GM12872 (cell line): ENCODE measurements around the gene OPCML.

Experiments used
- CTCF ChIP-seq: IDR thresholded peaks from 3 replicates; pipeline ENCODE4 v1.5.1; 2011; ENCODE audit warnings: low read depth, mild to moderate bottlenecking, low read length, moderate library complexity; ENCODE audit not compliant: insufficient read depth

Gene OPCML

DNA sequence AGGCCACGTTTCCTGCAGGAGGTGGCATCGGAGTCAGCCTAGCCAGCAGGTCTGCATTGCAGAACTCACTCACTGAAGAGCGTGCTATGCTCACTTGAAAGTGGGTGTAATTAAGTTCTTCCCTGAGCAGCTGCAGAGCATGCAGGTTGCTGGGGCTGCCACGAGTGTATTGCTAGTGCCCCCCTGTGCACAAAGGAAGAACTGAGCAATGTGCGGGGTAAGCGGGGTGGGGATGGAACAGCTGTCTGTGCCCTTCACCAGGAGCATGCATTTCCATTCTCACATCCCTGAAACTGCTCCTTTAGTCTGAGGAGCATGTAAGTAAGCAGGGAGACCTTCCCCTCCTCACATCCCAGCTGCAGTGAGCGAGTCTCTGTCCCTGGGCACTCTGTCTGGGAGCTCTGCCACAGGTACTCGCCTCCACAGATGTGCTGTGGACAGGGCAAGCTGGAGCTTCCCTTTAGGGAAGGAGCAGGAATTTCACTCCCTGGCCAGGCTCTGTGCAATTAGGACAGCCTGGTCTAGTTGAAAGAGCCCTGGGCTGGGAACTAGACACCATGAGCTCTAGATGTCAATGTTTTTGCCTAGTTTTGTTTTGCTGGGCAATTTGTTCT is 1130.1 kb downstream of the OPCML start:
- peak; percentile 76 for TF ChIP-seq CTCF

- no peak for TF ChIP-seq CTCF
These were observed 1136.0 kb downstream of the OPCML start for GRCh38 chr11:132396318-132396717.

DNA sequence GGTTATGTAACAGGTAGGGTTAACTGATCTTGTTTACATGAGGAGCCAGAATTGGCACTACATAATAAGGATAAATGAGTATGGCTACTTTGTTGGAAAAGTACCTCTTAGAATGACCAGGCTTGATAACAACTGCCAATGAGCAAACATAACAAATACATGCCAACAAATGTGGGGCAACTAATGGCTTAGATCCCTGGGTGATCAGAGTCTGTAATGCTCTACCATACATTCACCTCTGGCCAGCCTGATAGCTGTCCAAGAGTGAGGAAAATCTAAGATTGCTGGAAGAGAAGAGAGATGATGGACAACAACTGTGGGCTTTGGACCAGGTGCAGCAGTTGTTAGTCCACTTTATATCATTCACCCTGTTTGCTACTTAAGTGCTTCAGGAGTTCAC is 1136.9 kb downstream of the OPCML start:
- TF ChIP-seq CTCF: no peak

DNA sequence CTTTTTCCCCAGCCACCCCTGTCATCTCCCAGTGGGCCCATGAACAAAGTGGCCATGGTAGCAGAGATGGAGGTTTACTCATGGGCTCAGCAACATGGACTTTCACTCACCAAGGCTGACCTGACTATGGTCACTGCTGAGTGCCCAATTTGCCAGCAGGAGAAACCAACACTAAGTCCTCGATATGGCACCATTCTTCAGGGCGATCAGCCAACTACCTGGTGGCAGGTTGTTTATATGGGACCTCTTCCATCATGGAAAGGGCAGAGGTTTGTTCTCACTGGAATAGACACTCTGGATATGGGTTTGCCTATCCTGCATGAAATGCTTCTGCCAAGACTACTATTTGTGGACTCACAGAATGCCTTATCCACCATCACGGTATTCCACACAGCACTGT is 1152.8 kb downstream of the OPCML start:
- TF ChIP-seq CTCF: no peak

GRCh38 chr11:132373405-132374143 is 1158.7 kb downstream of the OPCML start:
- no peak for TF ChIP-seq CTCF

DNA sequence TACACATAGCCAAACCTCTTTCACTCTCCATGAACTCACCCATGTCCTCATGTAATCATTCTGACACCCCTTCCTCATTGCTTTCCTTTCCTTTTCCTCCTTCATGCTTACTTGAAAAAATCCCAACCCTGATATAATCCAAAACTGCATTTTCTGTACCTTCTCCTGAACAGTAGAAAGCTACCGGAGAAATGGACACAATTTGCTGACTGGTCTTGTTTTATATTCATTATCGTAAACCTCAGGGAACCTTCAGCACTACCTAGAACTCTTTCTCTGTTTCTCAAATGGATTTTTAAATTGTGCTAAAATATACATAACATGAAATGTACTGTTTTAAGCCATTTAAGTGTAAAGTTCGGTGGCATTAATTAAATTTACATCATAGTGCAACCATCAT is 1165.0 kb downstream of the OPCML start:
- no peak for TF ChIP-seq CTCF

DNA sequence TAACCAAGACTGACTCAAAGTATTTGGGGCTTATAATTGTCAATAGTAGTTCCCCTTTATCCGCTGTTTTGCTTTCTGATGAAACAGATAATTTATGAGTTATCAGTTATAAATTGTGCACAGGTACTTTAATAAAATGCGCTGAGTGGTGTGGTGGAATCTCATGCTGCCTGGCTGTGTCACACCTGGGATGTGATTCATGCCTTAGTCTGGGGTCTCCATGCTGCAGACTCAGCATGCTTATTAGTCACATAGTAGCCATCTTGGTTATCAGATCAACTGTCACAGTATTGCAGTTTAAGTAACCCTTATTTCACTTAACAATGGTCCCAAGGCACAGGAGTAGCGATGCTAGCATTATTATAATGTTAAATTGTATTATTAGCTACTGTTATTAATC is 1166.7 kb downstream of the OPCML start:
- TF ChIP-seq CTCF: no peak
